HepG2 (cell line): ENCODE data around the gene OR2B2. TPM values are rescaled to one million over a fixed set of nuclear protein-coding genes. Genes with fewer than 3 reads are reported as not detected.

ENCODE experiments used
- ATAC-seq: fragments of 200-7000 bp; cut with Tn5 transposase; 3 replicates; pipeline ENCODE4 v1.9.1; 2020; ENCODE audit warnings: mild to moderate bottlenecking, moderate library complexity
- BruUV-seq: library from RNA; stranded (reverse); fragments of 400-500 nt; replicated peaks from 2 replicates; lab custom pipeline; 2021; lab: Mats Ljungman, UMichigan
- CTCF ChIA-PET: fragments of 300-600 bp; formaldehyde crosslinking; extraction: SDS; loops from one replicate; lab custom pipeline; 2021; ENCODE audit warnings: low total read pairs, inconsistent platforms, low intra/inter-chr PET ratio; lab: Yijun Ruan, JAX
- POLR2A ChIA-PET: fragments of 350-600 bp; sonication (Branson Sonifier 250); formaldehyde crosslinking; loops from one replicate; lab custom pipeline; 2020; ENCODE audit warnings: antibody characterized with exemption, inconsistent platforms; lab: Yijun Ruan, JAX
- DNase-seq: peaks from one replicate; pipeline ENCODE4 v3.0.0-alpha.2; 2015; ENCODE audit warnings: low spot score
- FAIRE-seq: peaks from 3 replicates; lab custom pipeline; 2011; peaks lifted over from hg19 to GRCh38; lab: Jason Lieb, UNC
- H2AFZ ChIP-seq: one replicate; pipeline ENCODE4 v1.6.1; 2011; ENCODE audit warnings: low read length, inconsistent platforms
- H3K27ac ChIP-seq: fragments of 300-600 bp; 3 replicates; pipeline ENCODE4 v1.8.0; 2011; ENCODE audit warnings: mixed run types, mild to moderate bottlenecking, mixed read lengths, low read length, inconsistent platforms; ENCODE audit not compliant: insufficient read depth; ENCODE audit errors: extremely low read length
- H3K27me3 ChIP-seq, 2 experiments: fragments of 200-600 bp in 1 of 2; 2 replicates in 1 of 2; 3 replicates in 1 of 2; pipeline versions ENCODE4 v1.6.0 to v1.8.0; 2011; ENCODE audit warnings: low read length in 2 of 2, mild to moderate bottlenecking in 2 of 2, moderate library complexity in 2 of 2, inconsistent platforms in 1 of 2; ENCODE audit not compliant: insufficient read depth in 2 of 2, control insufficient read depth in 1 of 2
- H3K36me3 ChIP-seq, 2 experiments: fragments of 200-600 bp in 1 of 2; replicated peaks in 1 of 2; 2 replicates in 1 of 2; 3 replicates in 1 of 2; pipeline versions ENCODE4 v1.5.1 to v1.8.0; 2011; ENCODE audit warnings: low read length in 2 of 2, inconsistent platforms in 1 of 2; ENCODE audit not compliant: insufficient read depth in 2 of 2, control insufficient read depth in 1 of 2
- H3K4me1 ChIP-seq: 2 replicates; pipeline ENCODE4 v1.5.1; 2012; ENCODE audit warnings: low read length, inconsistent platforms; ENCODE audit not compliant: insufficient read depth
- H3K4me2 ChIP-seq: 2 replicates; pipeline ENCODE4 v1.6.0; 2011; ENCODE audit warnings: low read depth, low read length, inconsistent platforms
- H3K4me3 ChIP-seq, 3 experiments: fragments of 200-600 bp in 1 of 3; sonication (generic), shearing (Covaris generic) in 1 of 3; replicated peaks in 1 of 3; 2 replicates each; pipeline ENCODE4 v1.5.1; 2011 to 2016; ENCODE audit warnings: low read length in 3 of 3, inconsistent platforms in 2 of 3, low read depth in 2 of 3, mild to moderate bottlenecking in 2 of 3, control low read depth in 1 of 3, mixed read lengths in 1 of 3; ENCODE audit not compliant: insufficient read depth in 1 of 3
- H3K79me2 ChIP-seq: one replicate; pipeline ENCODE4 v1.6.1; 2011; ENCODE audit warnings: low read length, inconsistent platforms; ENCODE audit not compliant: insufficient read depth
- H3K9ac ChIP-seq: 2 replicates; pipeline ENCODE4 v1.6.0; 2011; ENCODE audit warnings: mild to moderate bottlenecking, low read depth, low read length, inconsistent platforms; ENCODE audit not compliant: insufficient read depth
- H3K9me3 ChIP-seq: 2 replicates; pipeline ENCODE4 v1.5.1; 2012; ENCODE audit warnings: mild to moderate bottlenecking, low read length
- H4K20me1 ChIP-seq: 2 replicates; pipeline ENCODE4 v1.6.0; 2011; ENCODE audit warnings: inconsistent platforms, mild to moderate bottlenecking, low read length, moderate library complexity; ENCODE audit not compliant: insufficient read depth
- CBX1 ChIP-seq: IDR thresholded peaks from one replicate; pipeline ENCODE4 v1.6.1; 2016; ENCODE audit warnings: antibody characterized with exemption, low read depth
- GZF1 ChIP-seq: sonication (generic); formaldehyde crosslinking; IDR thresholded peaks from 2 replicates; pipeline ENCODE4 v1.5.1; 2020; ENCODE audit warnings: mild to moderate bottlenecking, missing genetic modification reagents
- SNRNP70 ChIP-seq: fragments of 200-400 bp; formaldehyde crosslinking; IDR thresholded peaks from 2 replicates; pipeline ENCODE4 v1.6.1; 2017; ENCODE audit warnings: mild to moderate bottlenecking, low read depth, low read length, moderate library complexity
- ZNF230 ChIP-seq: sonication (generic); formaldehyde crosslinking; IDR thresholded peaks from 2 replicates; pipeline ENCODE4 v1.4.0; 2020; ENCODE audit warnings: mild to moderate bottlenecking, missing genetic modification reagents
- ZNF34 ChIP-seq: sonication (generic); formaldehyde crosslinking; IDR thresholded peaks from 2 replicates; pipeline ENCODE4 v1.4.0; 2020; ENCODE audit warnings: mild to moderate bottlenecking, missing genetic modification reagents, borderline replicate concordance
- WGBS: methylation state at CpG from one replicate; pipeline ENCODE4 v1.1.6; 2017; ENCODE audit warnings: low lambda C conversion rate; 5-methylcytosine and 5-hydroxymethylcytosine counted together
- in situ Hi-C: cut with HindIII; loops from 2 replicates; pipeline ENCODE4 v1.10.0; 2017; ENCODE audit warnings: low pct_unique_long_range_greater_than_20kb; ENCODE audit not compliant: extremely low pct_ligation_motif_present
- intact Hi-C: fragments of 100-400 bp; cut with micrococcal nuclease; formaldehyde crosslinking; loops from one replicate; pipeline ENCODE4 v1.10.0; 2022; ENCODE audit not compliant: unreplicated experiment
- polyA plus RNA-seq, 8 experiments: library from polyadenylated mRNA; depleted of rRNA in 3 of 8; stranded (reverse) in 7 of 8; unstranded in 1 of 8; fragments of >200 nt; fragmentation: Illumina TruSeq in 4 of 8; extraction: Trizol in 4 of 8; gene quantifications; 2 replicates each; pipeline versions ENCODE4 v1.2.1 to v1.2.3, GENCODE V29; 2011 to 2016; ENCODE audit warnings: low read depth in 4 of 8, missing spikeins in 1 of 8, mixed read lengths in 1 of 8; ENCODE audit not compliant: insufficient read depth in 1 of 8
- total RNA-seq, 5 experiments: library from RNA; depleted of rRNA; stranded (reverse); fragments of >200 nt; fragmentation: Illumina TruSeq; extraction: Trizol; gene quantifications; 2 replicates each; pipeline ENCODE4 v1.2.3, GENCODE V29; 2016; ENCODE audit warnings: low read depth in 1 of 5
- TF ChIP-seq, protein P1 (sequence below): IDR thresholded peaks from 2 replicates; pipeline ENCODE4 v1.6.1; 2016; ENCODE audit warnings: missing compliant biosample characterization, missing genetic modification reagents, borderline replicate concordance
- TF ChIP-seq, protein P2 (sequence below): sonication (generic); formaldehyde crosslinking; IDR thresholded peaks from 2 replicates; pipeline ENCODE4 v1.9.0; 2022; ENCODE audit warnings: low read depth, missing genetic modification reagents
- TF ChIP-seq, protein P3 (sequence below): sonication (generic); formaldehyde crosslinking; IDR thresholded peaks from 2 replicates; pipeline ENCODE4 v1.8.1; 2023; ENCODE audit warnings: missing genetic modification reagents, inconsistent platforms, borderline replicate concordance

The OR2B2 gene
- total and polyA plus RNA-seq, 2 of the 13 experiments (the other 11 are each of a cell fraction or from before 2014, with no cell fraction given), result not detected

DNA sequence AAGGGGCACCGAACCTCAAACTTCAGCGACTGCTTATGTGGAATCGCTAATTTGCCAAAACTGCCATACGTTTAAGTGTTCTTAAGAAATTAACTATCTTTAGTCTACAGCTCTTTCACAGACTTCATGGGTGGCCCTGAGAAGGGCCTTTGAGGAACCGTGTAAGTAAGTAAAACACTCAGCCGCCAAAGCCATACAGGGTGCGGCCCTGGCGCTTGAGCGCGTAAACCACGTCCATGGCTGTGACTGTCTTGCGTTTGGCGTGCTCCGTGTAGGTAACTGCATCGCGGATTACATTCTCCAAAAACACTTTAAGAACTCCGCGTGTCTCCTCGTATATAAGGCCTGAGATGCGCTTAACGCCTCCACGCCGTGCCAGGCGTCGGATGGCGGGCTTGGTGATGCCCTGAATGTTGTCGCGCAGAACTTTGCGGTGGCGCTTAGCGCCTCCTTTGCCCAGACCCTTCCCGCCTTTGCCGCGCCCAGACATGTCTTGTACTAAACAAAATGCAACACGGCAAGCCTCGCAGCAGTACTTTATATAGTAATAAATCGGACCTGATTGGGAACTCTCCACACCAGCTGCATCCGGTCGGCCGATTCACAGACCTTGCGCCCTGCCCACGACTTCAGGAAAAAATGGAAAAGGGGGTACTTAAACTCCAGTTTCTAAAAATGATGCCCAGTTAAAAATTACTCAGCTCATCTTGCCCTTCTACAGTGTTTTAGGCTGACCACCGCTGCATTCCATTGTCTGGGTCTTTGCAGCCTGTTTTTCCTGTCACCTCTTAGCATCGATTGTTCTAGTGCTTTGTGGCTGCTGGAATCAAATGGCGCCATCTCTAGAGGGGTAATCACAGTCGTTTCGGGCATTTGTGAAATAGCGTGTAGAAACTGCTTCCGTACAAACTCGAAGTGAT, 38.9 kb downstream of the OR2B2 start:
- peaks cover 0 to 18% of the 10 kb centered on the region in 2 experiments; a peak in 2 of 5 replicates for H3K27me3 ChIP-seq
- H3K9me3 ChIP-seq, result no peaks in the 10 kb centered on the region
- H2AFZ ChIP-seq, result no peak overlapping the region
- CTCF ChIA-PET, result no interaction called here
- intact Hi-C loops, result no loop called here
- no peak overlapping the region for H3K4me2 ChIP-seq
- TF ChIP-seq ZNF230 (CRISPR knock-in tag), result no peak
- no peak for TF ChIP-seq CBX1
- TF ChIP-seq, protein P1, sequence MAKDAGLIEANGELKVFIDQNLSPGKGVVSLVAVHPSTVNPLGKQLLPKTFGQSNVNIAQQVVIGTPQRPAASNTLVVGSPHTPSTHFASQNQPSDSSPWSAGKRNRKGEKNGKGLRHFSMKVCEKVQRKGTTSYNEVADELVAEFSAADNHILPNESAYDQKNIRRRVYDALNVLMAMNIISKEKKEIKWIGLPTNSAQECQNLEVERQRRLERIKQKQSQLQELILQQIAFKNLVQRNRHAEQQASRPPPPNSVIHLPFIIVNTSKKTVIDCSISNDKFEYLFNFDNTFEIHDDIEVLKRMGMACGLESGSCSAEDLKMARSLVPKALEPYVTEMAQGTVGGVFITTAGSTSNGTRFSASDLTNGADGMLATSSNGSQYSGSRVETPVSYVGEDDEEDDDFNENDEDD (CRISPR knock-in tag), result no peak
- no peak for TF ChIP-seq SNRNP70
- no peak for TF ChIP-seq GZF1
- TF ChIP-seq, all 625 proteins: peak for 0
- Histone ChIP-seq H3K36me3 (no peaks in the 10 kb centered on the region), H3K4me3 (no peak overlapping the region), H3K9ac (no peak overlapping the region), H4K20me1 (no peaks in the 10 kb centered on the region), H3K79me2 (no peaks in the 10 kb centered on the region), H3K27ac (no peak overlapping the region), H3K4me1 (no peaks in the 10 kb centered on the region)
- POLR2A ChIA-PET, result interaction anchor here (1.8 to 2.2 kb wide), 2 partner anchors 20 kb away, joined by 5 to 10 read pairs; a partner anchor contains a TSS
- ATAC-seq (no peak), DNase-seq (no peak), FAIRE-seq (no peak)
- 93% methylated on average over 50 of the region's 50 CpGs for WGBS
- no TSS peak for BruUV-seq
- in situ Hi-C loops, result no loop called here

DNA sequence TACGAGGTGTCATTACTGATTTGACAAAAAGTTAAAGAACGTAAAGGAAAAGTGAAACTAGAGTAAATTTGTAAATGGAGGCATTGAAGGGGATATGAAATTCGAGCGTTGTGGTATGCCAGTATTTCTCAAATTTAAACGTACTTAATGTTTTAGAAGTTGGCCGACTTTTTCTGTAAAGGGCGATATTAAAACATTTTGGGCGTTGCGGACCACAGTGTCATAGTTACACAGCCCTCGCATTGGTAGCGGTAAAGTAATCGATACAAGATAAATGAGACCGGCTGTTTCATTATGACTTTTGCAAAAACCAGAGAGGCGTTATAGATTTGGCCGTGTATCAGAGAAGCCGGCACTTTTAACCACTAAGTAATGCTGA, 39.6 kb downstream of the OR2B2 start:
- FAIRE-seq, result no peak
- POLR2A ChIA-PET, result interaction anchor here (1.8 kb wide), 1 partner anchor 20 kb away, joined by 5 read pairs; a partner anchor contains a TSS
- TF ChIP-seq, protein P2, sequence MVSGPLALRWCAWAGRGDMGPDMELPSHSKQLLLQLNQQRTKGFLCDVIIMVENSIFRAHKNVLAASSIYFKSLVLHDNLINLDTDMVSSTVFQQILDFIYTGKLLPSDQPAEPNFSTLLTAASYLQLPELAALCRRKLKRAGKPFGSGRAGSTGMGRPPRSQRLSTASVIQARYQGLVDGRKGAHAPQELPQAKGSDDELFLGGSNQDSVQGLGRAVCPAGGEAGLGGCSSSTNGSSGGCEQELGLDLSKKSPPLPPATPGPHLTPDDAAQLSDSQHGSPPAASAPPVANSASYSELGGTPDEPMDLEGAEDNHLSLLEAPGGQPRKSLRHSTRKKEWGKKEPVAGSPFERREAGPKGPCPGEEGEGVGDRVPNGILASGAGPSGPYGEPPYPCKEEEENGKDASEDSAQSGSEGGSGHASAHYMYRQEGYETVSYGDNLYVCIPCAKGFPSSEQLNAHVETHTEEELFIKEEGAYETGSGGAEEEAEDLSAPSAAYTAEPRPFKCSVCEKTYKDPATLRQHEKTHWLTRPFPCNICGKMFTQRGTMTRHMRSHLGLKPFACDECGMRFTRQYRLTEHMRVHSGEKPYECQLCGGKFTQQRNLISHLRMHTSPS (CRISPR knock-in tag), result no peak
- TF ChIP-seq ZNF34 (CRISPR knock-in tag), result no peak
- TF ChIP-seq, protein P3, sequence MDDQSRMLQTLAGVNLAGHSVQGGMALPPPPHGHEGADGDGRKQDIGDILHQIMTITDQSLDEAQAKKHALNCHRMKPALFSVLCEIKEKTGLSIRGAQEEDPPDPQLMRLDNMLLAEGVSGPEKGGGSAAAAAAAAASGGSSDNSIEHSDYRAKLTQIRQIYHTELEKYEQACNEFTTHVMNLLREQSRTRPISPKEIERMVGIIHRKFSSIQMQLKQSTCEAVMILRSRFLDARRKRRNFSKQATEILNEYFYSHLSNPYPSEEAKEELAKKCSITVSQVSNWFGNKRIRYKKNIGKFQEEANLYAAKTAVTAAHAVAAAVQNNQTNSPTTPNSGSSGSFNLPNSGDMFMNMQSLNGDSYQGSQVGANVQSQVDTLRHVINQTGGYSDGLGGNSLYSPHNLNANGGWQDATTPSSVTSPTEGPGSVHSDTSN, result no peak

More for the DNA sequence above, 39.6 kb downstream of the OR2B2 start:
- Histone ChIP-seq H3K27ac (no peak overlapping the region), H3K4me2 (no peak overlapping the region), H3K9ac (no peak overlapping the region), H3K79me2 (no peaks in the 10 kb centered on the region), H3K9me3 (no peaks in the 10 kb centered on the region), H3K36me3 (no peaks in the 10 kb centered on the region), H3K4me3 (no peak overlapping the region), H3K27me3 (peaks cover 0 to 12% of the 10 kb centered on the region in 2 experiments; a peak in 2 of 5 replicates), H4K20me1 (no peaks in the 10 kb centered on the region), H3K4me1 (no peaks in the 10 kb centered on the region), H2AFZ (no peak overlapping the region)
- 89% methylated on average over 16 of the region's 16 CpGs for WGBS
- no peak for ATAC-seq
- CTCF ChIA-PET, result no interaction called here
- in situ Hi-C loops (no loop called here), intact Hi-C loops (no loop called here)
- DNase-seq, result no peak
- BruUV-seq, result no TSS peak
